Skeletal muscle satellite cell (primary cell): Measurements from ENCODE around the gene FBXO27.

Experiments used
- H3K27me3 ChIP-seq: 2 replicates; pipeline ENCODE4 v1.7.0; 2013; ENCODE audit warnings: low read length; ENCODE audit not compliant: control insufficient read depth, insufficient read depth
- H3K36me3 ChIP-seq: 2 replicates; pipeline ENCODE4 v1.7.0; 2013; ENCODE audit warnings: mild to moderate bottlenecking, control low read depth, low read length; ENCODE audit not compliant: insufficient read depth
- H3K4me1 ChIP-seq: 2 replicates; pipeline ENCODE4 v1.7.0; 2013; ENCODE audit warnings: low read length; ENCODE audit not compliant: control insufficient read depth, insufficient read depth
- H3K4me2 ChIP-seq: 2 replicates; pipeline ENCODE4 v1.7.0; 2013; ENCODE audit warnings: mild to moderate bottlenecking, low read length
- H3K4me3 ChIP-seq: 2 replicates; pipeline ENCODE4 v1.7.0; 2013; ENCODE audit warnings: low read length
- H3K9ac ChIP-seq: 2 replicates; pipeline ENCODE4 v1.7.0; 2013; ENCODE audit warnings: mild to moderate bottlenecking, low read depth, low read length, moderate library complexity
- H3K9me3 ChIP-seq: replicated peaks from 2 replicates; pipeline ENCODE4 v1.7.0; 2013; ENCODE audit warnings: mild to moderate bottlenecking, control low read depth, low read length

The FBXO27 gene

GRCh38 chr19:39037194-39037593, 4.8 kb upstream of the FBXO27 start:
- Histone ChIP-seq H3K4me1 (peaks cover 14% of the 10 kb centered on the region), H3K36me3 (no peaks in the 10 kb centered on the region), H3K9me3 (no peaks in the 10 kb centered on the region), H3K4me2 (no peak overlapping the region), H3K9ac (no peak overlapping the region), H3K27me3 (peaks cover 22% of the 10 kb centered on the region), H3K4me3 (no peak overlapping the region)

- no peaks in the 10 kb centered on the region for H3K36me3 ChIP-seq
- peaks cover 17% of the 10 kb centered on the region for H3K4me1 ChIP-seq
- H3K4me2 ChIP-seq: no peak overlapping the region
- no peaks in the 10 kb centered on the region for H3K9me3 ChIP-seq
- no peak overlapping the region for H3K4me3 ChIP-seq
- H3K9ac ChIP-seq: no peak overlapping the region
- peaks cover 27% of the 10 kb centered on the region for H3K27me3 ChIP-seq
Observed at GRCh38 chr19:39036581-39036980, 4.2 kb upstream of the FBXO27 start.

DNA sequence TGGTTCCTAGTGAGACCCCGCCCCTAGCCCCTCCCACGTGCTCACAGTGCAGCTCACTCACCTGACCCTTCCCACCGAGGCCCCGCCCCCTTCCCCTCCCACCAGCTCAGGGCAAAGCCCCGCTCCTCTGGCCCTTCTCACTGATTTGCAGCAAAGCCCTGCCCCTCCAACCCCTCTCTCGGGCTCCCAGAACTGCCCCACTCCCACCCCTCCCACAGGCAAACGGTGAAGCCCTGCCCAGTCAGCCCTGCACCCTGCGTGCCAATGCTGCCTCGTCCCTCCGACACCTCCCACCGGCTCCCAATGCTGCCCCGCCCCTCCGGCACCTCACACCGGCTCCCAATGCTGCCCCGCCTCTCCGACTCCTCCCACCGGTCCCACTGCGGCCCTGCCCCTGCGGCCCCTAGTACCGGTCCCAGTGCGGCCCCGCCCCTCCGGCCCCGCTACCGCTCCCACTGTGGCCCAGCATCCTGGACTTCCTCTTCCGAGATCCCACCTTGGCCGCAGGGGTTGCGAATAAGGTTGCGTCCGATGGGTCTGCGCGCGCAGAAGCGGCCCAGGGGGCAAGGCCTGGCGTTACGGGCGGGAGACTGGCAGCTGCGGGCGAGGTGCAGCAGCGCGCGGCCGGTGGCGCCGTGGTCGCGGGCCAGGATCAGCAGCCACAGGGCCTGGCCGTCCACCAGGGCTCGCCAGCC, 834 bp downstream of the FBXO27 start:
- no peaks in the 10 kb centered on the region for H3K9me3 ChIP-seq
- peak overlapping the region; percentile 72 for H3K4me3 ChIP-seq
- peak overlapping the region; percentile 48 for H3K9ac ChIP-seq
- peaks cover 23% of the 10 kb centered on the region for H3K4me1 ChIP-seq
- H3K36me3 ChIP-seq: no peaks in the 10 kb centered on the region
- peak overlapping the region; percentile 94 for H3K4me2 ChIP-seq
- H3K27me3 ChIP-seq: peaks cover 14% of the 10 kb centered on the region

- H3K9ac ChIP-seq: no peak overlapping the region
- H3K4me3 ChIP-seq: peak overlapping the region; percentile 72
- H3K36me3 ChIP-seq: no peaks in the 10 kb centered on the region
- H3K4me1 ChIP-seq: peaks cover 23% of the 10 kb centered on the region
- H3K27me3 ChIP-seq: peaks cover 14% of the 10 kb centered on the region
- H3K4me2 ChIP-seq: peak overlapping the region; percentile 94
- no peaks in the 10 kb centered on the region for H3K9me3 ChIP-seq
Observed at GRCh38 chr19:39030854-39031367, 1.4 kb downstream of the FBXO27 start.

DNA sequence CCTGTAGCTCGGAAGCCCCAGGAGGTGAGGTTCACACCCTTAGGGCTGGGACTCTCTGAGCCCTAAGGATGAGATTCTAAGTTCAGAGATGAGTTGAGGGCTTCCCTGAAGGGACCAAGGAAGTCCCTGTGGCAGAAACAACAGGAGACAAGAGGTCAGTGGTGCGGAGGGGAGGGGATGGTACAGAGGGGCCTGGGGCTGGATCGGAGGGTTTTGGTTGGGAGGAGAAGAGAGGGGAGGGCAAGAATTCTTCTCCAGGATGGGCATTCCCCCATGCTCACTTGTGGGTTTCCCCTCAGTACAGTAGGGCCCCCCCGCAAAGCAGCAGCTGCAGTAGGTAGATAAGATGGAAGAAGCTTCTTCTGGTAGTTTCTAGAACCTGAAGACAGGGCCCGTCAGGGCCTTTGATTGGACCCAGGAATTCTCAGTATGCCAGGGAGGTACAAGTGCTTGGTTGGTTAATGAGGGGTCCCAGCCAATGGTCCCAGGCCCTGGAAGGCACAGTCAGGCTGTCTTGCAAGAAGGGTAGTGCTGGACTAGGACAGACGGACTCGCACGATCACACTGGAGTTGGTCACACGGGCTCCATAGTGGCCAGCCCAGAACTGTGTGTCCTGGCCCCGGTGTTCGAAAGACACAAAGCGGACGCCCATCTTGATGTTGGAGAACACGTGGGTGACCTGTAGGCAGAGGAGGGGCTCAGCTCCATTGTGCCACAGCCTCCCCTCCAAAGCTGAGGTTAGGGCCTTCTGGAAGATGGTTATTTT, 7.3 kb downstream of the FBXO27 start:
- Histone ChIP-seq H3K36me3 (no peaks in the 10 kb centered on the region), H3K9ac (no peak overlapping the region), H3K4me1 (no peaks in the 10 kb centered on the region), H3K4me3 (no peak overlapping the region), H3K4me2 (no peak overlapping the region), H3K9me3 (no peaks in the 10 kb centered on the region), H3K27me3 (no peaks in the 10 kb centered on the region)

DNA sequence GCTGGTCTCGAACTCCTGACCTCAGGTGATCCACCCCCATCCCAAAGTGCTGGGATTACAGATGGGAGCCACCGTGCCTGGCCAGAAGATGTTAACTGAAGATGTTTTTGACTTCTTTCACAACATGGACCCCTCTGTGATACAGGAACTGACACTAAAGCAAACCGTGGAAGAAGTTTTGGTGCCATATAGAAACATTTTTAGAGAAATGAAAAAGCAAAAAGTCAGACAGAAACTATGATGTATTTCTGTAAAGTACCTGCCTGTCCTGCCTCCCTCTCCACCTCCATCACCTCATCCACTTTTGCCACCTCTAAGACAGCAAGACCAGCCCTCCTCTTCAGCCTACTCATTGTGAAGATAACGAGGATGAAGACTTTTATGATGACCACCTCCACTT, 11.3 kb downstream of the FBXO27 start:
- no peak overlapping the region for H3K4me3 ChIP-seq
- H3K9me3 ChIP-seq: no peaks in the 10 kb centered on the region
- H3K36me3 ChIP-seq: no peaks in the 10 kb centered on the region
- no peaks in the 10 kb centered on the region for H3K4me1 ChIP-seq
- no peaks in the 10 kb centered on the region for H3K27me3 ChIP-seq
- no peak overlapping the region for H3K9ac ChIP-seq
- H3K4me2 ChIP-seq: no peak overlapping the region

DNA sequence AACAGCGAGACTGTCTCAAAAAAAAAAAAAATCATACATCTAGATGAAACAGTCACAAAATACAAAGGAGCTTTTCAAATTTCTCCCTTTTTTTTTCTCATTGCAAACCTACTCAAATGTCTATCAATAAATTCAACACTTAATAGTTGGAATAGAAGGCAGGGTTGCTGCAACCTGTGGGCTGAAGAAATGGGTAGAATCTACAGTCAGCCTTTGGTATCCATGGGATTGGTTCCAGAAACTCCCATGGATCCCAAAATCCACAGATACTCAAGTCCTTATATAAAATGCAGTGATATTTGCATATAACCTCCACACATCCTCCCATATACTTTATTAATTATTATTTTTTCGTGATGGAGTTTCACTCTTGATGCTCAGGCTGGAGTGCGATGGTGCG, 14.7 kb downstream of the FBXO27 start:
- Histone ChIP-seq H3K4me2 (no peak overlapping the region), H3K4me1 (no peaks in the 10 kb centered on the region)

GRCh38 chr19:39017026-39017425, 15.3 kb downstream of the FBXO27 start:
- Histone ChIP-seq H3K27me3 (no peaks in the 10 kb centered on the region), H3K4me2 (no peak overlapping the region), H3K9me3 (no peaks in the 10 kb centered on the region), H3K36me3 (no peaks in the 10 kb centered on the region), H3K9ac (no peak overlapping the region), H3K4me1 (no peaks in the 10 kb centered on the region), H3K4me3 (no peak overlapping the region)

More for the DNA sequence above, 14.7 kb downstream of the FBXO27 start:
- Histone ChIP-seq H3K4me3 (no peak overlapping the region), H3K27me3 (no peaks in the 10 kb centered on the region), H3K9ac (no peak overlapping the region), H3K36me3 (no peaks in the 10 kb centered on the region), H3K9me3 (no peaks in the 10 kb centered on the region)

GRCh38 chr19:39014037-39014436, 18.3 kb downstream of the FBXO27 start:
- Histone ChIP-seq H3K4me1 (no peaks in the 10 kb centered on the region), H3K27me3 (no peaks in the 10 kb centered on the region), H3K9ac (no peak overlapping the region), H3K9me3 (no peaks in the 10 kb centered on the region), H3K4me3 (no peak overlapping the region), H3K36me3 (no peaks in the 10 kb centered on the region), H3K4me2 (no peak overlapping the region)

- no peaks in the 10 kb centered on the region for H3K9me3 ChIP-seq
- peaks cover 3% of the 10 kb centered on the region for H3K27me3 ChIP-seq
Observed at GRCh38 chr19:39009001-39009400, 23.3 kb downstream of the FBXO27 start.

GRCh38 chr19:39008137-39008536, 24.2 kb downstream of the FBXO27 start:
- H3K4me1 ChIP-seq: no peaks in the 10 kb centered on the region
- H3K4me3 ChIP-seq: no peak overlapping the region
- H3K9me3 ChIP-seq: no peaks in the 10 kb centered on the region
- H3K27me3 ChIP-seq: peaks cover 3% of the 10 kb centered on the region
- no peak overlapping the region for H3K4me2 ChIP-seq
- H3K9ac ChIP-seq: no peak overlapping the region
- H3K36me3 ChIP-seq: no peaks in the 10 kb centered on the region

More at GRCh38 chr19:39009001-39009400, 23.3 kb downstream of the FBXO27 start:
- no peak overlapping the region for H3K9ac ChIP-seq
- no peaks in the 10 kb centered on the region for H3K4me1 ChIP-seq
- H3K4me2 ChIP-seq: no peak overlapping the region
- no peaks in the 10 kb centered on the region for H3K36me3 ChIP-seq
- no peak overlapping the region for H3K4me3 ChIP-seq
